ENCODE measurements around the gene KPNA5.

The KPNA5 gene

GRCh38 chr6:116680880-116681672 is at the start of gene KPNA5:
Gene KPNA5, plus strand, starts transcription at chr6:116681211. Its CDS starts 124 bp downstream, at chr6:116681335.
- Histone ChIP-seq H3K27me3 (ENCODE audit: control insufficient read depth, low read length) (no peaks in the 10 kb centered on the region), H3K9me2 (replicated peaks; ENCODE audit: control insufficient read depth, low read length) (no peaks in the 10 kb centered on the region), H3K4me2 (ENCODE audit: low read length) (peak within 1 kb of the TSS; percentile 87), H3K79me2 (ENCODE audit: control insufficient read depth, low read length) (peaks cover 49% of the 10 kb centered on the region), H3F3A (ENCODE audit: control insufficient read depth, insufficient read depth) (peaks cover 3% of the 10 kb centered on the region; the same call in 1 of the 2 replicates), H3K4me3 (ENCODE audit: low read length) (peak within 1 kb of the TSS; percentile 95), H3K9me3 (ENCODE audit: control insufficient read depth, insufficient read depth, low read length) (no peaks in the 10 kb centered on the region), H3K36me3 (ENCODE audit: control insufficient read depth, low read length) (peaks cover 24% of the 10 kb centered on the region), H3K4me1 (ENCODE audit: control insufficient read depth, low read length) (peaks cover 14% of the 10 kb centered on the region), H4K20me1 (ENCODE audit: control insufficient read depth, insufficient read depth, low read depth, low read length) (0 out of 2 replicates have a peak, but pooled peaks cover 4% of the 10 kb centered on the region), H3K27ac (ENCODE audit: low read depth, low read length) (peak within 1 kb of the TSS; percentile 76)
- TF ChIP-seq CTCF (IDR thresholded peaks at IDR 0.05; ENCODE audit: low read depth, low read length, poor library complexity, severe bottlenecking) = no peak
- no peak for TF ChIP-seq EZH2phosphoT487 (IDR thresholded peaks at IDR 0.05; ENCODE audit: borderline replicate concordance, low read length)

GRCh38 chr6:116631379-116631990 is 49.5 kb upstream of the KPNA5 start:
- H3K27me3 ChIP-seq (ENCODE audit: control insufficient read depth, low read length) = no peaks in the 10 kb centered on the region
- TF ChIP-seq CTCF (IDR thresholded peaks at IDR 0.05; ENCODE audit: low read depth, low read length, poor library complexity, severe bottlenecking) = no peak
- no peak for TF ChIP-seq EZH2phosphoT487 (IDR thresholded peaks at IDR 0.05; ENCODE audit: borderline replicate concordance, low read length)
- H3K9me3 ChIP-seq (ENCODE audit: control insufficient read depth, insufficient read depth, low read length) = no peaks in the 10 kb centered on the region
- H3K27ac ChIP-seq (ENCODE audit: low read depth, low read length) = no peak overlapping the region
- H3F3A ChIP-seq (ENCODE audit: control insufficient read depth, insufficient read depth) = 0 out of 2 replicates have a peak, but pooled peaks cover 2% of the 10 kb centered on the region
- peaks cover 14% of the 10 kb centered on the region for H3K4me1 ChIP-seq (ENCODE audit: control insufficient read depth, low read length)
- H3K4me3 ChIP-seq (ENCODE audit: low read length) = no peak overlapping the region
- no peaks in the 10 kb centered on the region for H3K9me2 ChIP-seq (replicated peaks; ENCODE audit: control insufficient read depth, low read length)
- H3K36me3 ChIP-seq (ENCODE audit: control insufficient read depth, low read length) = peaks cover 28% of the 10 kb centered on the region
- no peaks in the 10 kb centered on the region for H3K79me2 ChIP-seq (ENCODE audit: control insufficient read depth, low read length)
- H3K4me2 ChIP-seq (ENCODE audit: low read length) = no peak overlapping the region
- H4K20me1 ChIP-seq (ENCODE audit: control insufficient read depth, insufficient read depth, low read depth, low read length) = no peaks in the 10 kb centered on the region

- 0 out of 2 replicates have a peak, but pooled peaks cover 2% of the 10 kb centered on the region for H3F3A ChIP-seq (ENCODE audit: control insufficient read depth, insufficient read depth)
- TF ChIP-seq EZH2phosphoT487 (IDR thresholded peaks at IDR 0.05; ENCODE audit: borderline replicate concordance, low read length) (no peak), CTCF (IDR thresholded peaks at IDR 0.05; ENCODE audit: low read depth, low read length, poor library complexity, severe bottlenecking) (peak; percentile 23)
- no peak overlapping the region for H3K27ac ChIP-seq (ENCODE audit: low read depth, low read length)
- H3K9me3 ChIP-seq (ENCODE audit: control insufficient read depth, insufficient read depth, low read length) = no peaks in the 10 kb centered on the region
- no peaks in the 10 kb centered on the region for H4K20me1 ChIP-seq (ENCODE audit: control insufficient read depth, insufficient read depth, low read depth, low read length)
- H3K4me3 ChIP-seq (ENCODE audit: low read length) = no peak overlapping the region
- H3K4me2 ChIP-seq (ENCODE audit: low read length) = no peak overlapping the region
- H3K36me3 ChIP-seq (ENCODE audit: control insufficient read depth, low read length) = peaks cover 31% of the 10 kb centered on the region
- H3K27me3 ChIP-seq (ENCODE audit: control insufficient read depth, low read length) = no peaks in the 10 kb centered on the region
- H3K9me2 ChIP-seq (replicated peaks; ENCODE audit: control insufficient read depth, low read length) = no peaks in the 10 kb centered on the region
- no peaks in the 10 kb centered on the region for H3K79me2 ChIP-seq (ENCODE audit: control insufficient read depth, low read length)
- peaks cover 14% of the 10 kb centered on the region for H3K4me1 ChIP-seq (ENCODE audit: control insufficient read depth, low read length)
These were observed 47.3 kb upstream of the KPNA5 start for GRCh38 chr6:116633685-116634084.
